PC-9 (cell line): Measurements from ENCODE around the gene STRN3.

Source experiments
- CTCF ChIP-seq: fragments of 200-600 bp; sonication (generic); conservative IDR thresholded peaks from 2 replicates; pipeline ENCODE4 v1.6.1; 2017; ENCODE audit warnings: mixed run types, antibody characterized with exemption, mild to moderate bottlenecking, moderate library complexity
- EZH2 ChIP-seq: fragments of 200-600 bp; sonication (generic); IDR thresholded peaks from 2 replicates; pipeline ENCODE4 v1.8.0; 2017; ENCODE audit warnings: antibody characterized with exemption, low read depth

- TF ChIP-seq CTCF (no peak), EZH2 (no peak)
Measured at GRCh38 chr14:30908826-30909225, 117.4 kb downstream of the STRN3 start.
